Measurements from ENCODE around the gene CABCOCO1. TPM values are rescaled to one million over a fixed set of nuclear protein-coding genes. Genes with fewer than 3 reads are reported as not detected.

CABCOCO1 gene
- total RNA-seq, 4 donors from 2014 or later: 0.94 to 1.6 (median 1.3) TPM

- TF ChIP-seq POLR2A (IDR thresholded peaks at IDR 0.05) (no peak), POLR2AphosphoS5 (IDR thresholded peaks at IDR 0.05) (no peak), CTCF (IDR thresholded peaks at IDR 0.05) (no peak), EP300 (IDR thresholded peaks at IDR 0.05) (no peak)
- H3K9me3 ChIP-seq: no peaks in the 10 kb centered on the region
- ATAC-seq: no peak
- peaks cover 0 to 21% (median 5%) of the 10 kb centered on the region in 3 donors for H3K4me1 ChIP-seq
- H3K27me3 ChIP-seq: no peaks in the 10 kb centered on the region
- no peaks in the 10 kb centered on the region for H3K36me3 ChIP-seq
- WGBS, 2 donors (ENCODE audit: low coverage in 1 of 2): 74 to 88% methylated on average over 2 to 5 of the region's 5 CpGs
- H3K27ac ChIP-seq: no peak overlapping the region
- no peak overlapping the region for H3K4me3 ChIP-seq
Measured at GRCh38 chr10:61627266-61627665, 35.5 kb upstream of the CABCOCO1 start.

GRCh38 chr10:61628151-61628874 lies 34.4 kb upstream of the CABCOCO1 start:
- no peak for ATAC-seq

GRCh38 chr10:61628875-61629513 lies 33.7 kb upstream of the CABCOCO1 start:
- peak; percentile 73 for ATAC-seq
- H3K27me3 ChIP-seq: no peaks in the 10 kb centered on the region
- 49 to 51% methylated on average over 4 of the region's 4 CpGs for WGBS, 2 donors (ENCODE audit: low coverage in 1 of 2)
- TF ChIP-seq EP300 (IDR thresholded peaks at IDR 0.05) (no peak), CTCF (IDR thresholded peaks at IDR 0.05) (no peak), POLR2A (IDR thresholded peaks at IDR 0.05) (no peak), POLR2AphosphoS5 (IDR thresholded peaks at IDR 0.05) (peak; percentile 36)
- peak overlapping the region in 2 of 4 donors; percentile 17 for H3K27ac ChIP-seq
- peaks cover 0 to 17% (median 0%) of the 10 kb centered on the region in 3 donors for H3K4me1 ChIP-seq
- H3K36me3 ChIP-seq: no peaks in the 10 kb centered on the region
- H3K9me3 ChIP-seq: no peaks in the 10 kb centered on the region
- H3K4me3 ChIP-seq: no peak overlapping the region

More at GRCh38 chr10:61628151-61628874, 34.4 kb upstream of the CABCOCO1 start:
- TF ChIP-seq POLR2A (IDR thresholded peaks at IDR 0.05) (no peak), POLR2AphosphoS5 (IDR thresholded peaks at IDR 0.05) (no peak), EP300 (IDR thresholded peaks at IDR 0.05) (no peak), CTCF (IDR thresholded peaks at IDR 0.05) (no peak)
- Histone ChIP-seq H3K4me1 (peaks cover 0 to 18% (median 5%) of the 10 kb centered on the region in 3 donors), H3K36me3 (no peaks in the 10 kb centered on the region), H3K27me3 (no peaks in the 10 kb centered on the region), H3K27ac (peak overlapping the region in 2 of 4 donors; percentile 17 to 25), H3K4me3 (no peak overlapping the region), H3K9me3 (no peaks in the 10 kb centered on the region)
- 29 to 59% methylated on average over 3 of the region's 3 CpGs for WGBS, 2 donors (ENCODE audit: low coverage in 1 of 2)

- Histone ChIP-seq H3K27me3 (no peaks in the 10 kb centered on the region), H3K4me3 (no peak overlapping the region), H3K36me3 (no peaks in the 10 kb centered on the region), H3K4me1 (peaks cover 0 to 17% (median 0%) of the 10 kb centered on the region in 3 donors), H3K27ac (no peak overlapping the region), H3K9me3 (no peaks in the 10 kb centered on the region)
- WGBS, 2 donors (ENCODE audit: low coverage in 1 of 2): 80% methylated on average over 1 to 2 of the region's 4 CpGs
- no peak for ATAC-seq
- TF ChIP-seq POLR2A (IDR thresholded peaks at IDR 0.05) (no peak), CTCF (IDR thresholded peaks at IDR 0.05) (no peak), POLR2AphosphoS5 (IDR thresholded peaks at IDR 0.05) (no peak), EP300 (IDR thresholded peaks at IDR 0.05) (no peak)
Measured at GRCh38 chr10:61629576-61629975, 33.2 kb upstream of the CABCOCO1 start.

Data from gastroesophageal sphincter (tissue), 4 donors.